NCI-H128 (cell line): Measurements from ENCODE around the gene TTBK1.

Source experiments
- DNase-seq: peaks from one replicate; lab custom pipeline; 2025; ENCODE audit not compliant: unreplicated experiment; lab: John Stamatoyannopoulos, UW

Gene TTBK1

DNA sequence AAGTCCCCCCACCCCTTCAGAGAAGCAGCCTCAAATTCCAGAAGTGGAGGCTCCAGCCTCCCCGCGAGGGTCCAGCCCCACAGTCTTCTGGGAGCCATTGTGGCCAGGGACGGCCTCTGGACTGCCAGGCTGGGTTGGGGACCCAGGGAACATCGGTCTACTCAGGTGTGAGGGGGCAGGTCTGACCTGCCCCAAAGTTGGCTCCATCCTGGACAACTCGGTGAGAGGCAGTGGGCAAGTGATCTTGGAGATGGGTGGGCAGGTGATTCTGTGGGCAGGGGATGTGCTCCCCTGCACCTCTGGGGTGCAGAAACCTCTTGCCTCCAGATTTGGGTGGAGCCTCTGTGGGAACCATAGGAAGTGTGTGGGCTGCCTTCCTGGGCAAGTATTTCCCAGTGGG lies 42.6 kb downstream of the TTBK1 start:
- no peak for DNase-seq

DNA sequence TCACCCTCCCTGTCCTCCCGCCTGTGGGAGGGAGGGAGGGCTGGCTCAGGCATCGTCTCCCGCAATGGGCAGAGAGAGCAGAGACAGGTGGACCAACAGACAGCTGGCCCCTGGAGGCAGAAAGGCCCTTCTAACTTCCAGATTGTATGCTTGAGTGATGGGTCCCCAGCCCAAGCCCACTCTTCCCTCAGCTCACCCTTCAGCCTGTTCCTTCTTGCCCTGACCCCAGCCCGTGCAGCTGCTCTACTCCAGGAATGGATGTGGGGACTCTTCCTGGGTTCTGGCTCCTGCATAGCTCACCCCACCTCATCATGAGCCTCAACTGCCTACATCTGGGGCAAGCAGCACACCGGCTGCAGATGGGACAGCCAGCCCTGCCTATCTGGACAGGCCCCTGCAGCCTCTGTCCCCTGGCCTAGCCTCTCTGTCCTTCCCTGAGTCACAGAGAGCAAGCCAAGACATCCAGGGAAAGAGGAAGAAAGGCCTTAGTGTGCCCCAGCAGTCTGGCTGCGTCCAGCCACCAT lies 43.2 kb downstream of the TTBK1 start:
- no peak for DNase-seq

DNA sequence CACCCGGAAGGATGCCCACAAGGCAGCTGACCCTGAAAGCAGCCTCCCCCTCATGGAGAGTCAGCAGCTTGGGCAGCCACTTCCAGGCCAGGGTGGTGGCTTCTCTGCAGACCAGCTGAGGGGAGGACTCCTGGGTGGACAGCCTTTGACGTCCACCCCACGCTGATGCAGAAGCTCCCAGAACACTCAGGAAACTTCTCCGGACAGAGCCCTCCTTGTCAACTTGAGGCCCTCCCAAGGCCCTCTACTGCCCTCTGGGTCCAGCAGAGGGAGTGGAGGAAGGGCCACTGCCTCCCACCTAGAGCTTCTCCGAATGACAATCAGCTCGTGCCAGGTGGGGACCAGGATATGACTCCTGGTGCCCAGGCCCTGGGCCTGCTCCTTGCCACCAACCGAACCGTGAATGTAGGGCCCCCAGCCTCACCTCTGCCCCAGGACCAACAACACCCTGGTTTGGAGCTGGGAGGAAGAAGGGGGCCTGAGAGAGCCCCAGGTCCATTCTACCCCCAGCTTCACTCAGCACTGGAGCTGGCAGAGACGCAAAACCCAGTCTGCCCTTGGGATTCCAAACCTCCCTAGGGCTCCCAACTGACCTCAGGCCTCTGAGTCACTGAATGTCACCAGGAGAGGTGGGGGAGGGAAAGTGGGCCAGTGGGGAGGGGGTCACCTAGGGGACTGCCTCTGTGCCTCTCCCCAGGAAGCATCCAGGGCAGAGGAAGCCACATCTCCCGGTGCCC lies 43.9 kb downstream of the TTBK1 start:
- DNase-seq: no peak

DNA sequence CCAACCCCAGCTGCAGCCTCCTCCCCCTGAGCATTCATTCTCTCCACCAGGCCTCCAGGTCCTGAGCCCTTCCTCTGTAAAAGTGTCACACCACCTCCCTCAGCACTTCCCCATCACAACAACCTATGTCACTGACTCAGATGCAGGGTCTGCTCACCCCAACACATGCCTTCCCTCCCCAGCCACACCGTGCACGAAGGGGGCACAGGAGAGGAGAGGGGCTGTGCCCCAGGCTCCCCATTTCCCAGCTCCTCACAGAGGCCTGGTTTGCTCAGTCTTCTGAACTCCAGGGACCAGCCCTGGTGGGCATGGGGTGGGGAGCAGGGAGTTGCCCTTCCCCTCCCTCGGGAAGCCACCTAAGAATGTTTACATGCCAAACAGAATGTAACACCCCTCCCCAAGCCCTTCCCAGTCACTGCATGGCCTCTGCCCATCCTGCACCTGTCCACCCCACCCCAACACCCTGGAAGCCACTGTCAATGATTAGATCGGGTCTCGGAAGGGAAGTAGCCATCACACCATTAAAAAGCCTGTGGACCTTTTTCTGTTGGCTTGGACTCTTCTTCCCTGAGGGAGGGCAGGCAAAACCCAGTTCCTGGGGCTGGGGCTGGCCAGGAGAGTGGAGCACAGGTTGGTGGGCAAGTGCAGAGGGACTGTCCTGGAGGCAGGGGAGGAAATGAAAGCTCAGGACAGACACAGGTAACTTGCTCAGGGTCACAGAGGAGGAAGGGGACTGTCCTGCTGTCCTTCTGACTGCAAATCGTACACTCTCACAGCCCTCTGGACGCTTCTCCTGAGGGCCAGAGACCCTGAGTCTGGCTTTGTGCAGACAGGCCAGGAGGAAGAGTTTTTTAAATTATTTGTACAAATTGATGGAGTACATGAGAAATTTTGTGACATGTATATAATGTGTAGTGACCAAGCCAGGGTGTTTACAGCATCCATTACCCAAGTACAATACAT lies 44.7 kb downstream of the TTBK1 start:
- no peak for DNase-seq

DNA sequence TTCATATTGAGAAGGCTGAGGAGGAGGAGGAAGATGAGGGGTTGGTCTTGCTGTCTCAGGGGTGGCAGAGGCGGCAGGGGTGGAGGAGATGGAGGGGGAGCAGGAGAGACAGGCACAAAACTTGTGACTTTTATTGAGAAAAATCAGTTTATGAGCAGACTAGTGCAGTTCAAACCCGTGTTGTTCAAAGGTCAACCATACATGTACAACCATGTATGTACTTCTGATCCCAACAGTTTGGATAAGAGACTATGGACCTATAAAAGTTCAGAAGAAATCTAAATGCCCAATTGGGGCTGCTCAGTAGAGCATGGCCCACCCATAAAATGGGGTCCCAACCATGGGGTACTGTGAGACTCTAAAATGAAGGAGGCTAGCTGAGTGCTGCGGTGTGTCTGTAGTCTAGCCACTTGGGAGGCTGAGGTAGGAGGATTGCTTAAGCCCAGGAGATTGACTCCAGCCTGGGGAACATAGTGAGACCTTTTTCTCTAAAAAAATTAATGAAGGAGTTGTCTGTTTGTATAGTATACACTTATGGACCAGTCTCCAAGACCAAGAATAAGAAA lies 47.1 kb downstream of the TTBK1 start:
- no peak for DNase-seq

DNA sequence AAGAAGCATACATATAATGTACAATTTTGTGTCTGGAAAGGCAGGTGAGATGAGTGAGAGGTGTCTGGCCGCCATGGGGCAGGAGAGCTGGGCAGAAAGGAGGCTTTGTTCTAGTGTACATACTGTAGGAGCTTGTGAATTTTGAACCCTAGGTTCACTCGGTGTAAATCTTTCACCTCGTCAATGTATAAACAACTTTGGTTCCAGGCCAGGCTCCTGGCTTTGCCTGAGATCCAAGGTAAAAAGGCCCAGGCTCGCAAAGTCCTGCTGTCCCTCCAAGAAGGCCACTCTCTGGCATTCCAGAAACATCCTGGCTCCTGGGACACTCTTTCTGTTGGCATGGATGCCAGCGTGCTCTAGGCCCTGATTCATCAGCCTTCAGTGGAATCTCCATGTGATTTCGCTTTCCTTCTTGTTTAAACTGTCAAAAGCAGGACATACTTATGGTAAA lies 47.6 kb downstream of the TTBK1 start:
- no peak for DNase-seq

DNA sequence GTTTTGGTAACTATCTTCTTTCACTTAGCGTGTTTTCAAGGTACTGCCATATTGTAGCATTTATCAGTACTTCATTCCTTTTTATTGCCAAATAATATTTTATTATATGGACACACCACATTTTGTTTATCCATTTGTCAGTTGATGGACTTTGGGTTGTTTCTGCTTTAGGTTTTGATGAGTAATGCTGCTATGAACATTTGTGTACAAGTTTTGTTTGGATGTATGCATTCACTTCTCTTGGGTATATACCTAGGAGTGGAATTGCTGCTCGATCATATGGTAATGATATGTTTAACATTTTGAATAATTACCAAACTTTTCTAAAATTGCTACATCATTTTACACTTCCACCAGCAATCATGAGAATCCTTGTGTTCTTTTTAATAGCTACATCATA lies 48.4 kb downstream of the TTBK1 start:
- no peak for DNase-seq

DNA sequence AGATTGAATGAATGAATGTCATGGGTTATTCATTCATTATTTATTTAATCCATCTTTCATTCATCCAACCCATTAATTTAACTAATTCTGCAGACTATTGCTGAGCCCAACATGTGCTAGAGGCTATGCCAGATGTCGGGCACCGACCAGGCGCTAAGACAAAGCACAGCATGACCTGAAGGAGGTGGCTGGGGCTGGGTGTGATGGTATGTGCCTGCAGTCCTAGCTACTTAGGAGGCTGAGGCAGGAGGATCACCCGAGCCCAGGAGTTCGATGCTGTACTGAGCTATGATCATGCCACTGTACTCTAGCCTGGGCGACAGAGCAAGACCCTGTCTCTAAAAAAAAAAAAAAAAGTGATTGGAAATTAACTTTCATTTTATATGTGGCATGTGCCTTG lies 49.1 kb downstream of the TTBK1 start:
- DNase-seq: no peak

DNA sequence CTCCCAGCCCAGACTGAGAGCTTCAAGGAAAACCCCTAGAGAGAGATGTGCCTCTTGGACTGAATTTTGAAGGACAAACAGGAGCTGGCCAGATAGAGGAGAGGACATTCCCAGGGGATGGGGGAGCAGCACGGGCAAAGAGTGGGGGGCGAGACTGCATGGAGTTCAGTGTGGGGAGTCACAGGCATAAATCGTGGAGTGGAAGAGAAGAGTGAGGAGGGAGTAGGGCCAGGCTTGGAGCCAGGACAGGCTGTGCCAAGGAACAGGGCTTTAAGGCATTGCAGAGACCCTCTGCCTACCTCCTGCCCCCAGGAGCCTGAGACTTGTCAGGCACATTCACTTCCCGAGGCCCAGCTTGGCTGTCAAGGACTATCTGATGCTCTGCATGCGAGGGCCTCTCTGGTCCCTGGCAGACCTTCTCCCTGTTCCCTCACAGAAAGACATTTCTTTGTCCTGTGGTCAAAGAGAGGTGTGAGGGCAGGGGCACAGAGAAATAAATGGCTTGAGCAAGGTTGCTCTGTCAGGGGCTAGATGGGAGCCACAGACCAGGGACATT lies 49.6 kb downstream of the TTBK1 start:
- no peak for DNase-seq

DNA sequence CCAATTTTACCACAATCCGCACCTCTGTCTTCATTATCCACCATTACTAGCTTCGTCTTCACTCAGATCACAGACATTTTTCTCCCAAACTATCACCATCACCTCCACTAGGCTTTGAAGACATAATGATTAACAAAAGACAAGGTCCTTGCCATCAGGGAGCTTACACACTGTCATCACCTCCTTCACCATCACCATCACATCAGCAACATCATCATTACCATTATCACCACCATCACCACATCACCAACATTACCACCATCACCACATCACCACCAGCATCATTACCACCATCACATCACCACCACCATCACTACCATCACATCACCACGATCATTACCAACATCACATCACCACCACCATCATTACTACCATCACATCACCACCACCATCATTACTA lies 50.4 kb downstream of the TTBK1 start:
- DNase-seq: no peak

DNA sequence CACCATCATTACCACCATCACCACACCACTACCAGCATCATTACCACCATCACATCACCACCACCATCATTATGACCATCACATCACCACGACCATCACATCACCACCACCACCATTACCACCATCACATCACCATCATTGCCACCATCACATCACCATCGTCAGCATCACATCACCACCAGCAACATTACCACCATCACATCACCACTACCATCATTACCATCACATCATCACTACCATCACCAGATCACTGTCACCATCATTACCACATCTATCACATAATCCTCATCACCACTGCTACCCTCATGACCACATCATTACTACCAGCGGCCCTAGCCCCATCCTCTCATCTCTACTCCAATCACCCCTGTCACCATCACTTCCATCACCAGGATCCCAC lies 51.3 kb downstream of the TTBK1 start:
- no peak for DNase-seq

DNA sequence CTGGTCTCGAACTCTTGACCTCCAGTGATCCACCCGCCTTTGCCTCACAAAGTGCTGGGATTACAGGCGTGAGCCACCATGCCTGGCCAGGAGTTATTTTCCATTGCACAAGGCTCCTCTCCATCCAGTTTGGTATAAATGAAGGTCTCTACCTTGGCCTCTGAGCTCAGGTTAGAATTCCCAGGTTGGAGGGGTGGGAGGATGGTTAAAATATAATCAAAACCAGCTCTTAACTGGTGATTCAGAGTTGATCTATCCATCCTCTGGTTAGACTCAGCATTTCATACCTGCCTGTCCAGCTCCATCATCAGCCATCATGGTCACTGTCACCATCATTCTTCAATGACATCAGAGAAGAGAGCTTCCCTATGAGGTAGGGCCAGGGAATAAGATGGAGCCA lies 52.2 kb downstream of the TTBK1 start:
- no peak for DNase-seq

DNA sequence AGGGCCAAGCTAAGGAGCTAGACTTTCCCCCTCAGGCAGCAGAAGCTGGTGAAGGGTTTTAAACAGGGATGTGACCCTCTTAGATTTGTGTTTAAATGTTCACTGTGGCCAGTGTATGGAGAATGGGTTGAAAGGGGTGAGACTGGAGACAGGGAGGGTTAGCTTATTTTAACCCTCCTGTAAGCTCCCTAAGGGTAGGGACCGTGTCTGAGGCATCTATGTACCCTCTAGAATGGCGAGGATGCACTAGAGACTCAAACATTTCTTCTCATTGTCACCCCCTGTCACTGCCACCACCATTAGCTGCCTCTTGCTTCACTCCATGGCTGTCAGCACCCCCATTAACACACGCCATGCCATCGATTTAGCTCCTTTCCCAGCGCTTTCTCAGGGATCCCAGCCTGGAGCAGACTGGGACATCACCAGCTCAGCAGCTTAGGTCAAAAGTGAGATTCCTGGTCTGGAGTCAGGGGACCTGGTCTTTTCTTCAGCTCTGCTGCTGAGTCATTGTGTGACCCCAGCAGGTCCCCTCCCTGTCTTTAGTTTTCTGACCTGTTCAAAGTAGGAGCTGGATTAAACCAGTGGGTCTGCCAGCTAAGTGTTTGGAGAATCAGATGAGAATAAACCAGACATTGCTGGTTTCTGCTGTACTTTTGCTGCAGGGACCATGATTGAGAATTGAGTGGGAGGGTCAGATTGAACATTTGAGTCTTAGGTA lies 53.7 kb downstream of the TTBK1 start:
- no peak for DNase-seq

DNA sequence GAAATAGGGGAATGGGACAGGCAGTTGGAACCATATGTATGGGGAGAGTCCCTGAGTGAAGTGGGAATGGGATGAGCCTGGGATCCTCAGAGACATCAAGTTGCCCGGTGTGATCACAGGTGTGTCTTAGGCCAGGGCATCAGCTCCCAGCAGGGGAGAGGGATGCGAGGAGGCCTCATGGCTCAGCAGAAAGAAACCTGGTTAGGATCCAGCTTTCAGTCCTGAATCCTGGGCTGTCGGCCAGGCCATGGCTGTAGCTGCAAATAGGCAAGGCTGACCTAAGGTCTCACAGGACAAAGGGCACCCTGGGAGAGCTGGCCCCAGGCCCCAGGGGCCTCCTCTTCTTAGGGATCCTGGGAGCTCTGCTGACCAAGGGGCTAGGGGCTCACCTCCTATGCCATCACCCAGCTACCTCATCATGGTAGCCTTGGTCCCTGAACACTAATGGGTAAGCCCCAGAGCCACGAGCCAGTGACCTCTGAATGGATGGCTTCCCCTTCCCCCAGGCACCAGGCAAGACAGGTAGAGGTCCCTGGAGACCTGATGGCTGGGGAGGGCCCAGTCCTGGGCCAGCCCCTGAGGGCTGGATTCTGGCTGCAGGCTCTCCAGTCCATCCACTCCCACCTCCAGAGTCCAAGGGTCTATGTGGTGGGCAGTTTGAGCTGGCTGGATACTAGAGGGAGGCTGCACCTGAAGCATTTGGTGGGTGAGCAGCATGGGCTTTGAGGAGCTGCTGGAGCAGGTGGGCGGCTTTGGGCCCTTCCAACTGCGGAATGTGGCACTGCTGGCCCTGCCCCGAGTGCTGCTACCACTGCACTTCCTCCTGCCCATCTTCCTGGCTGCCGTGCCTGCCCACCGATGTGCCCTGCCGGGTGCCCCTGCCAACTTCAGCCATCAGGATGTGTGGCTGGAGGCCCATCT lies 54.6 kb downstream of the TTBK1 start, which contains the start of gene SLC22A7:
Gene SLC22A7, plus strand, starts transcription at position 617 of the 921 bp plus-strand sequence. Its CDS starts 99 bp downstream, at position 716.
- DNase-seq: no peak

DNA sequence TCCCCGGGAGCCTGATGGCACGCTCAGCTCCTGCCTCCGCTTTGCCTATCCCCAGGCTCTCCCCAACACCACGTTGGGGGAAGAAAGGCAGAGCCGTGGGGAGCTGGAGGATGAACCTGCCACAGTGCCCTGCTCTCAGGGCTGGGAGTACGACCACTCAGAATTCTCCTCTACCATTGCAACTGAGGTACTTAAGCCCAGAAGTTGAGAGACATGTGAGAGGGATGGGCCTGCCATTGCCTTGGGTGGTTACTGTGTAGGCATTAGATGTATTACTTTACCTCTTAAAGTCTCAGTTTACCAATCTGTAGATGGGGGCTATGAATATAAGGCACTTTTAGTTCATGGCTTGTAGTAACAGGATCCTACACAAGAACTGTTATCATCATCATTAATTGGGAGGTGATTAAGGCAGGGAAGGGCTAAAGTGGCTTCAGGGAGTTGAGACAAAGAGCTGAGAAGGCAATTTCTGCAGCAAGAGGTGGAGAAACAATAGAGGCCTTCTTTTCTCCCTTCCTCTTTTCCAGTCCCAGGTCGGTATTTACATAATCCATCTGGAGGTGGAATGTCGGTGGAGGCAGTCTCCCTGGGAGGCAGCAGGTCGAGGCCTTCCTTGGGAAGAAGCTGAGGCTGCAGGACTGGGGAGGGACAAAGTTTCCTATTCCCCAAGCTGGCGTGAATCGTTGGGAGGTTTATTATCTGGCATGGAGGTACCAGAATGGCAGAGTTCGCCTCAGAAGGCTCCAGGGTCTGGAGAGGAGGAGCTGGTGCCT lies 55.5 kb downstream of the TTBK1 start:
- DNase-seq: no peak

DNA sequence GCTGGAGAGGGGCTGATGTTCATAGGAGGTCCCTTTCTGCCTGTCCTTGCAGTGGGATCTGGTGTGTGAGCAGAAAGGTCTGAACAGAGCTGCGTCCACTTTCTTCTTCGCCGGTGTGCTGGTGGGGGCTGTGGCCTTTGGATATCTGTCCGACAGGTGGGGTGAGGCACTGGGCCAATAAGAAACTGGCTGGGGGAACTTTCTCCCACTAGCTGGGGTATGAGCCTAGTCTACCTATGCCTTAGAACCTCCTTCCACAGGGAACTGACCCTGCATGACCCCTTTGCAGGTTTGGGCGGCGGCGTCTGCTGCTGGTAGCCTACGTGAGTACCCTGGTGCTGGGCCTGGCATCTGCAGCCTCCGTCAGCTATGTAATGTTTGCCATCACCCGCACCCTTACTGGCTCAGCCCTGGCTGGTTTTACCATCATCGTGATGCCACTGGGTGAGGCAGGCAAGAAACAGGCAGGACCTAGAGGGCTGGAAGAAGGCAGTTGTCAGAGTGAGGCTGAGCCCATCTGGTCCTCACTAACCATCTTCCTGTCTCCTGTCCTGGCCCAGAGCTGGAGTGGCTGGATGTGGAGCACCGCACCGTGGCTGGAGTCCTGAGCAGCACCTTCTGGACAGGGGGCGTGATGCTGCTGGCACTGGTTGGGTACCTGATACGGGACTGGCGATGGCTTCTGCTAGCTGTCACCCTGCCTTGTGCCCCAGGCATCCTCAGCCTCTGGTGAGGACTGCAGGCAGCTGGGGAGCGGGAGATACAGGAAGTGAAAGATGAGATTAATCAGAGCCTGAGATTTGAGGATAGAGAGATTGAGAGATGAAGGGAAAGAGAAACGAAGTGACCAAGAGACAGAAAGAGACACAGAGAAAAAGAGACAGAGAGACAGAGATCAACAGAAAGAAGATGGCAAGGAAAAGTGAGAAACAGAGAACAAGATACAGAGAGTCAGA lies 56.3 kb downstream of the TTBK1 start:
- no peak for DNase-seq

DNA sequence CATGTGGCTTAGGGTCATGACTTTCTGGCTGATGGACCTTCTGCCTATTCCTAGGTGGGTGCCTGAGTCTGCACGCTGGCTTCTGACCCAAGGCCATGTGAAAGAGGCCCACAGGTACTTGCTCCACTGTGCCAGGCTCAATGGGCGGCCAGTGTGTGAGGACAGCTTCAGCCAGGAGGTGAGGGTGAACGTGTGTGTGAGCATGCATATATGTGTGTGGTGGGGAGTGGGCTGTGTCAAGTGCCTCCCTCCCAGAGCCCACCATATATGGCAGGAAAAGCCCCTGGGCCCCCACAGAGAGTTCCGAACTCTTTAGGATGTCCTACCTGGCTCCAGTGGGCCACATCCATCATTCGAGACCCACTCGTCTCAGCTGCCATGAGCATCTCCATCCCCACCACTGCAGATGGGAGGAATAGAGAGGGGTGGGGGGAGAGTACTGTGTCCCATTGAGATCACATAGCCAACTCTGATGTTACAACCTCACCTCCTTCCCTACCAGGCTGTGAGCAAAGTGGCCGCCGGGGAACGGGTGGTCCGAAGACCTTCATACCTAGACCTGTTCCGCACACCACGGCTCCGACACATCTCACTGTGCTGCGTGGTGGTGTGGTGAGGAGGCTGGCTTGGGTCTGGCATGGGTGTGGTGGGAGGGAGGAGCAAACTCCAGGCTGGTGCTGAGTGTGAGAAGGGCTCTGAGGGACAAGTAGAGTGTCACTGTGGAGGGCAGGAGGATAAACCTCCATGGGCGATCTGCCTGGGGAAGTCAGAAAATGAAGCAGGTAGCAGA lies 58.0 kb downstream of the TTBK1 start:
- DNase-seq: no peak
